ENCODE measurements around the gene SPATA32. TPM values are rescaled to one million over a fixed set of nuclear protein-coding genes. Genes with fewer than 3 reads are reported as not detected.

Gene SPATA32
- total and polyA plus RNA-seq, 2 experiments from 2014 or later = not detected

GRCh38 chr17:45306094-45306493, 44.2 kb upstream of the SPATA32 start:
- TF ChIP-seq, protein P1, sequence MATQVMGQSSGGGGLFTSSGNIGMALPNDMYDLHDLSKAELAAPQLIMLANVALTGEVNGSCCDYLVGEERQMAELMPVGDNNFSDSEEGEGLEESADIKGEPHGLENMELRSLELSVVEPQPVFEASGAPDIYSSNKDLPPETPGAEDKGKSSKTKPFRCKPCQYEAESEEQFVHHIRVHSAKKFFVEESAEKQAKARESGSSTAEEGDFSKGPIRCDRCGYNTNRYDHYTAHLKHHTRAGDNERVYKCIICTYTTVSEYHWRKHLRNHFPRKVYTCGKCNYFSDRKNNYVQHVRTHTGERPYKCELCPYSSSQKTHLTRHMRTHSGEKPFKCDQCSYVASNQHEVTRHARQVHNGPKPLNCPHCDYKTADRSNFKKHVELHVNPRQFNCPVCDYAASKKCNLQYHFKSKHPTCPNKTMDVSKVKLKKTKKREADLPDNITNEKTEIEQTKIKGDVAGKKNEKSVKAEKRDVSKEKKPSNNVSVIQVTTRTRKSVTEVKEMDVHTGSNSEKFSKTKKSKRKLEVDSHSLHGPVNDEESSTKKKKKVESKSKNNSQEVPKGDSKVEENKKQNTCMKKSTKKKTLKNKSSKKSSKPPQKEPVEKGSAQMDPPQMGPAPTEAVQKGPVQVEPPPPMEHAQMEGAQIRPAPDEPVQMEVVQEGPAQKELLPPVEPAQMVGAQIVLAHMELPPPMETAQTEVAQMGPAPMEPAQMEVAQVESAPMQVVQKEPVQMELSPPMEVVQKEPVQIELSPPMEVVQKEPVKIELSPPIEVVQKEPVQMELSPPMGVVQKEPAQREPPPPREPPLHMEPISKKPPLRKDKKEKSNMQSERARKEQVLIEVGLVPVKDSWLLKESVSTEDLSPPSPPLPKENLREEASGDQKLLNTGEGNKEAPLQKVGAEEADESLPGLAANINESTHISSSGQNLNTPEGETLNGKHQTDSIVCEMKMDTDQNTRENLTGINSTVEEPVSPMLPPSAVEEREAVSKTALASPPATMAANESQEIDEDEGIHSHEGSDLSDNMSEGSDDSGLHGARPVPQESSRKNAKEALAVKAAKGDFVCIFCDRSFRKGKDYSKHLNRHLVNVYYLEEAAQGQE (IDR thresholded peaks at IDR 0.05; ENCODE audit: unreplicated experiment) = no peak
- TF ChIP-seq ZNF331 (CRISPR knock-in tag; IDR thresholded peaks at IDR 0.05; ENCODE audit: low read depth) = no peak
- TF ChIP-seq EZH2 (IDR thresholded peaks at IDR 0.05; ENCODE audit: low read depth, unreplicated experiment) = no peak
- no peak for TF ChIP-seq EZH2phosphoT487 (IDR thresholded peaks at IDR 0.05; ENCODE audit: unreplicated experiment)
- TF ChIP-seq NANOG (IDR thresholded peaks at IDR 0.05; ENCODE audit: borderline replicate concordance) = no peak
- no peak for TF ChIP-seq STAT1 (IDR thresholded peaks at IDR 0.05; ENCODE audit: unreplicated experiment)
- TF ChIP-seq, protein P2, sequence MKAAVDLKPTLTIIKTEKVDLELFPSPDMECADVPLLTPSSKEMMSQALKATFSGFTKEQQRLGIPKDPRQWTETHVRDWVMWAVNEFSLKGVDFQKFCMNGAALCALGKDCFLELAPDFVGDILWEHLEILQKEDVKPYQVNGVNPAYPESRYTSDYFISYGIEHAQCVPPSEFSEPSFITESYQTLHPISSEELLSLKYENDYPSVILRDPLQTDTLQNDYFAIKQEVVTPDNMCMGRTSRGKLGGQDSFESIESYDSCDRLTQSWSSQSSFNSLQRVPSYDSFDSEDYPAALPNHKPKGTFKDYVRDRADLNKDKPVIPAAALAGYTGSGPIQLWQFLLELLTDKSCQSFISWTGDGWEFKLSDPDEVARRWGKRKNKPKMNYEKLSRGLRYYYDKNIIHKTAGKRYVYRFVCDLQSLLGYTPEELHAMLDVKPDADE (IDR thresholded peaks at IDR 0.05) = no peak
- TF ChIP-seq, protein P3, sequence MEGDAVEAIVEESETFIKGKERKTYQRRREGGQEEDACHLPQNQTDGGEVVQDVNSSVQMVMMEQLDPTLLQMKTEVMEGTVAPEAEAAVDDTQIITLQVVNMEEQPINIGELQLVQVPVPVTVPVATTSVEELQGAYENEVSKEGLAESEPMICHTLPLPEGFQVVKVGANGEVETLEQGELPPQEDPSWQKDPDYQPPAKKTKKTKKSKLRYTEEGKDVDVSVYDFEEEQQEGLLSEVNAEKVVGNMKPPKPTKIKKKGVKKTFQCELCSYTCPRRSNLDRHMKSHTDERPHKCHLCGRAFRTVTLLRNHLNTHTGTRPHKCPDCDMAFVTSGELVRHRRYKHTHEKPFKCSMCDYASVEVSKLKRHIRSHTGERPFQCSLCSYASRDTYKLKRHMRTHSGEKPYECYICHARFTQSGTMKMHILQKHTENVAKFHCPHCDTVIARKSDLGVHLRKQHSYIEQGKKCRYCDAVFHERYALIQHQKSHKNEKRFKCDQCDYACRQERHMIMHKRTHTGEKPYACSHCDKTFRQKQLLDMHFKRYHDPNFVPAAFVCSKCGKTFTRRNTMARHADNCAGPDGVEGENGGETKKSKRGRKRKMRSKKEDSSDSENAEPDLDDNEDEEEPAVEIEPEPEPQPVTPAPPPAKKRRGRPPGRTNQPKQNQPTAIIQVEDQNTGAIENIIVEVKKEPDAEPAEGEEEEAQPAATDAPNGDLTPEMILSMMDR (conservative IDR thresholded peaks at IDR 0.05; ENCODE audit: low read depth in 2 of 2) = no peak
- TF ChIP-seq JUNB (IDR thresholded peaks at IDR 0.05; ENCODE audit: unreplicated experiment) = no peak
- TF ChIP-seq ZNF114 (CRISPR knock-in tag; IDR thresholded peaks at IDR 0.05) = no peak
- no peak for TF ChIP-seq CREB1 (CRISPR knock-in tag; IDR thresholded peaks at IDR 0.05; ENCODE audit: low read depth)
- TF ChIP-seq, protein P4, sequence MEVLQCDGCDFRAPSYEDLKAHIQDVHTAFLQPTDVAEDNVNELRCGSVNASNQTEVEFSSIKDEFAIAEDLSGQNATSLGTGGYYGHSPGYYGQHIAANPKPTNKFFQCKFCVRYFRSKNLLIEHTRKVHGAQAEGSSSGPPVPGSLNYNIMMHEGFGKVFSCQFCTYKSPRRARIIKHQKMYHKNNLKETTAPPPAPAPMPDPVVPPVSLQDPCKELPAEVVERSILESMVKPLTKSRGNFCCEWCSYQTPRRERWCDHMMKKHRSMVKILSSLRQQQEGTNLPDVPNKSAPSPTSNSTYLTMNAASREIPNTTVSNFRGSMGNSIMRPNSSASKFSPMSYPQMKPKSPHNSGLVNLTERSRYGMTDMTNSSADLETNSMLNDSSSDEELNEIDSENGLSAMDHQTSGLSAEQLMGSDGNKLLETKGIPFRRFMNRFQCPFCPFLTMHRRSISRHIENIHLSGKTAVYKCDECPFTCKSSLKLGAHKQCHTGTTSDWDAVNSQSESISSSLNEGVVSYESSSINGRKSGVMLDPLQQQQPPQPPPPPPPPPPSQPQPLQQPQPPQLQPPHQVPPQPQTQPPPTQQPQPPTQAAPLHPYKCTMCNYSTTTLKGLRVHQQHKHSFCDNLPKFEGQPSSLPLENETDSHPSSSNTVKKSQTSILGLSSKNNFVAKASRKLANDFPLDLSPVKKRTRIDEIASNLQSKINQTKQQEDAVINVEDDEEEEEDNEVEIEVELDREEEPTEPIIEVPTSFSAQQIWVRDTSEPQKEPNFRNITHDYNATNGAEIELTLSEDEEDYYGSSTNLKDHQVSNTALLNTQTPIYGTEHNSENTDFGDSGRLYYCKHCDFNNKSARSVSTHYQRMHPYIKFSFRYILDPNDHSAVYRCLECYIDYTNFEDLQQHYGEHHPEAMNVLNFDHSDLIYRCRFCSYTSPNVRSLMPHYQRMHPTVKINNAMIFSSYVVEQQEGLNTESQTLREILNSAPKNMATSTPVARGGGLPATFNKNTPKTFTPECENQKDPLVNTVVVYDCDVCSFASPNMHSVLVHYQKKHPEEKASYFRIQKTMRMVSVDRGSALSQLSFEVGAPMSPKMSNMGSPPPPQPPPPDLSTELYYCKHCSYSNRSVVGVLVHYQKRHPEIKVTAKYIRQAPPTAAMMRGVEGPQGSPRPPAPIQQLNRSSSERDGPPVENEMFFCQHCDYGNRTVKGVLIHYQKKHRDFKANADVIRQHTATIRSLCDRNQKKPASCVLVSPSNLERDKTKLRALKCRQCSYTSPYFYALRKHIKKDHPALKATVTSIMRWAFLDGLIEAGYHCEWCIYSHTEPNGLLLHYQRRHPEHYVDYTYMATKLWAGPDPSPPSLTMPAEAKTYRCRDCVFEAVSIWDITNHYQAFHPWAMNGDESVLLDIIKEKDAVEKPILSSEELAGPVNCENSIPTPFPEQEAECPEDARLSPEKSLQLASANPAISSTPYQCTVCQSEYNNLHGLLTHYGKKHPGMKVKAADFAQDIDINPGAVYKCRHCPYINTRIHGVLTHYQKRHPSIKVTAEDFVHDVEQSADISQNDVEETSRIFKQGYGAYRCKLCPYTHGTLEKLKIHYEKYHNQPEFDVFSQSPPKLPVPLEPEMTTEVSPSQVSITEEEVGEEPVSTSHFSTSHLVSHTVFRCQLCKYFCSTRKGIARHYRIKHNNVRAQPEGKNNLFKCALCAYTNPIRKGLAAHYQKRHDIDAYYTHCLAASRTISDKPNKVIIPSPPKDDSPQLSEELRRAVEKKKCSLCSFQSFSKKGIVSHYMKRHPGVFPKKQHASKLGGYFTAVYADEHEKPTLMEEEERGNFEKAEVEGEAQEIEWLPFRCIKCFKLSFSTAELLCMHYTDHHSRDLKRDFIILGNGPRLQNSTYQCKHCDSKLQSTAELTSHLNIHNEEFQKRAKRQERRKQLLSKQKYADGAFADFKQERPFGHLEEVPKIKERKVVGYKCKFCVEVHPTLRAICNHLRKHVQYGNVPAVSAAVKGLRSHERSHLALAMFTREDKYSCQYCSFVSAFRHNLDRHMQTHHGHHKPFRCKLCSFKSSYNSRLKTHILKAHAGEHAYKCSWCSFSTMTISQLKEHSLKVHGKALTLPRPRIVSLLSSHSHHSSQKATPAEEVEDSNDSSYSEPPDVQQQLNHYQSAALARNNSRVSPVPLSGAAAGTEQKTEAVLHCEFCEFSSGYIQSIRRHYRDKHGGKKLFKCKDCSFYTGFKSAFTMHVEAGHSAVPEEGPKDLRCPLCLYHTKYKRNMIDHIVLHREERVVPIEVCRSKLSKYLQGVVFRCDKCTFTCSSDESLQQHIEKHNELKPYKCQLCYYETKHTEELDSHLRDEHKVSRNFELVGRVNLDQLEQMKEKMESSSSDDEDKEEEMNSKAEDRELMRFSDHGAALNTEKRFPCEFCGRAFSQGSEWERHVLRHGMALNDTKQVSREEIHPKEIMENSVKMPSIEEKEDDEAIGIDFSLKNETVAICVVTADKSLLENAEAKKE (CRISPR knock-in tag; IDR thresholded peaks at IDR 0.05) = no peak
- no peak for TF ChIP-seq POLR2AphosphoS5 (IDR thresholded peaks at IDR 0.05; ENCODE audit: low read depth)
- H3K27ac ChIP-seq (ENCODE audit: low read depth) = no peak overlapping the region
- H3K27me3 Mint-ChIP-seq (ENCODE audit: insufficient read depth, low read depth, poor library complexity) = peaks cover 8% of the 10 kb centered on the region
- H3K27ac Mint-ChIP-seq = no peak overlapping the region
- peaks cover 18% of the 10 kb centered on the region; the same call in 1 of the 2 replicates for H3K79me2 ChIP-seq (replicated peaks; ENCODE audit: insufficient read depth)
- H3K4me3 ChIP-seq = no peak overlapping the region
- H4K20me1 ChIP-seq (replicated peaks; ENCODE audit: insufficient read depth) = peaks cover 8% of the 10 kb centered on the region; the same call in 1 of the 2 replicates
- no peaks in the 10 kb centered on the region for H3K27me3 ChIP-seq (ENCODE audit: insufficient read depth)
- no peaks in the 10 kb centered on the region for H3F3A ChIP-seq (replicated peaks; ENCODE audit: low read depth)
- no peak overlapping the region for H3K4me3 Mint-ChIP-seq
- no peak overlapping the region for H2AFZ ChIP-seq
- H3K4me1 Mint-ChIP-seq = peaks cover 14% of the 10 kb centered on the region; the same call in 2 of the 3 replicates
- DNase-seq (ENCODE audit: low spot score) (no peak), ATAC-seq (no peak)
- H3K36me3 ChIP-seq (ENCODE audit: insufficient read depth) = no peaks in the 10 kb centered on the region
- no peaks in the 10 kb centered on the region for H3K9me2 ChIP-seq (ENCODE audit: insufficient read depth)
- H3K4me1 ChIP-seq (ENCODE audit: insufficient read depth) = peaks cover 8% of the 10 kb centered on the region; the same call in 1 of the 2 replicates
- no peaks in the 10 kb centered on the region for H3K9me3 Mint-ChIP-seq
- H3K36me3 Mint-ChIP-seq (ENCODE audit: low read depth) = no peaks in the 10 kb centered on the region; the same call in 1 of the 3 replicates
- no peak overlapping the region for H3K4me2 ChIP-seq
